K562 (cell line): ENCODE measurements around the gene BACE1. TPM values are rescaled to one million over a fixed set of nuclear protein-coding genes. Genes with fewer than 3 reads are reported as not detected.

ENCODE experiments used
- ATAC-seq: fragments of 200-7000 bp; cut with Tn5 transposase; 3 replicates; pipeline ENCODE4 v1.9.1; 2020; ENCODE audit warnings: moderate library complexity
- BruUV-seq: library from RNA; stranded (reverse); fragments of 400-500 nt; replicated peaks from 2 replicates; lab custom pipeline; 2021; lab: Mats Ljungman, UMichigan
- CTCF ChIA-PET: fragments of 300-600 bp; formaldehyde crosslinking; extraction: SDS; loops from one replicate; lab custom pipeline; 2021; ENCODE audit warnings: low intra/inter-chr PET ratio; lab: Yijun Ruan, JAX
- POLR2A ChIA-PET: fragments of 300-600, 350-650 bp; sonication (Branson Sonifier 250); formaldehyde crosslinking; extraction: SDS; loops from one replicate; lab custom pipeline; 2021; ENCODE audit warnings: antibody characterized with exemption, inconsistent platforms; lab: Yijun Ruan, JAX
- DNase-seq, 4 experiments: peaks; one replicate each; pipeline versions ENCODE4 v3.0.0 to v3.0.0-alpha.2; 2011 to 2018; ENCODE audit warnings: low spot score in 3 of 4, mixed read lengths in 3 of 4; ENCODE audit errors: extremely low read depth in 1 of 4
- FAIRE-seq: peaks from 2 replicates; lab custom pipeline; 2011; peaks lifted over from hg19 to GRCh38; lab: Jason Lieb, UNC
- H2AFZ ChIP-seq: 2 replicates; pipeline ENCODE4 v1.6.0; 2011; ENCODE audit warnings: low read depth, low read length, control low read depth, inconsistent platforms
- H3K27ac ChIP-seq: fragments of 200-600 bp; 3 replicates; pipeline ENCODE4 v1.8.0; 2011; ENCODE audit warnings: low read depth, mild to moderate bottlenecking, control low read depth, inconsistent platforms, low read length, moderate library complexity, mixed read lengths; ENCODE audit errors: extremely low read depth
- H3K27me3 ChIP-seq, 2 experiments: fragments of 300-600 bp in 1 of 2; 2 replicates in 1 of 2; 3 replicates in 1 of 2; pipeline versions ENCODE4 v1.6.0 to v1.8.0; 2011; ENCODE audit warnings: inconsistent platforms in 2 of 2, low read length in 2 of 2, mild to moderate bottlenecking in 1 of 2, mixed read lengths in 1 of 2, moderate library complexity in 1 of 2; ENCODE audit not compliant: control insufficient read depth in 2 of 2, insufficient read depth in 2 of 2
- H3K36me3 ChIP-seq: fragments of 300-600 bp; 3 replicates; pipeline ENCODE4 v1.8.0; 2011; ENCODE audit warnings: mild to moderate bottlenecking, low read length, inconsistent platforms; ENCODE audit not compliant: control insufficient read depth, insufficient read depth
- H3K4me1 ChIP-seq, 2 experiments: fragments of 200-600 bp in 1 of 2; replicated peaks in 1 of 2; 2 replicates in 1 of 2; 3 replicates in 1 of 2; pipeline versions ENCODE4 v1.5.1 to v1.8.0; 2011; ENCODE audit warnings: inconsistent platforms in 2 of 2, low read length in 2 of 2, mild to moderate bottlenecking in 1 of 2, mixed read lengths in 1 of 2, moderate library complexity in 1 of 2; ENCODE audit not compliant: control insufficient read depth in 2 of 2, insufficient read depth in 2 of 2
- H3K4me2 ChIP-seq: 2 replicates; pipeline ENCODE4 v1.6.1; 2011; ENCODE audit warnings: low read length, control low read depth, inconsistent platforms, mixed read lengths; ENCODE audit not compliant: insufficient read depth
- H3K4me3 ChIP-seq: fragments of 200-600 bp; sonication (generic), shearing (Covaris generic); 2 replicates; pipeline ENCODE4 v1.5.1; 2016; ENCODE audit warnings: control low read depth, inconsistent platforms
- H3K79me2 ChIP-seq: fragments of 200-600 bp; 3 replicates; pipeline ENCODE4 v1.8.0; 2011; ENCODE audit warnings: low read length, inconsistent platforms; ENCODE audit not compliant: control insufficient read depth, insufficient read depth
- H3K9ac ChIP-seq, 2 experiments: 2 replicates each; pipeline versions ENCODE4 v1.6.0 to v1.6.1; 2011; ENCODE audit warnings: low read depth in 2 of 2, low read length in 2 of 2, control low read depth in 1 of 2, inconsistent platforms in 1 of 2, mild to moderate bottlenecking in 1 of 2, mixed read lengths in 1 of 2; ENCODE audit not compliant: insufficient read depth in 1 of 2
- H3K9me1 ChIP-seq: one replicate; pipeline ENCODE4 v1.6.0; 2011; ENCODE audit warnings: inconsistent platforms, mild to moderate bottlenecking, low read length, moderate library complexity; ENCODE audit not compliant: control insufficient read depth, insufficient read depth
- H3K9me3 ChIP-seq: replicated peaks from 2 replicates; pipeline ENCODE4 v1.5.1; 2011; ENCODE audit warnings: low read depth, low read length, inconsistent platforms; ENCODE audit not compliant: control insufficient read depth, insufficient read depth
- H4K20me1 ChIP-seq: replicated peaks from 2 replicates; pipeline ENCODE4 v1.6.1; 2011; ENCODE audit warnings: low read length, inconsistent platforms, mixed read lengths; ENCODE audit not compliant: control insufficient read depth, insufficient read depth
- EZH2 ChIP-seq: IDR thresholded peaks from 2 replicates; pipeline ENCODE4 v1.6.1; 2012; ENCODE audit warnings: low read depth, mild to moderate bottlenecking, inconsistent platforms, low read length, borderline replicate concordance
- SMARCC2 ChIP-seq: fragments of 450-650 bp; IDR thresholded peaks from 2 replicates; pipeline ENCODE4 v1.6.1; 2017; ENCODE audit warnings: antibody characterized with exemption, moderate library complexity, mild to moderate bottlenecking, low read depth
- TOE1 ChIP-seq, 2 experiments: fragments of 450-650 bp in 1 of 2; sonication (generic) in 1 of 2; formaldehyde crosslinking in 1 of 2; IDR thresholded peaks; 2 replicates each; pipeline versions ENCODE4 v1.7.1 to v1.8.0; 2016 to 2022; ENCODE audit warnings: borderline replicate concordance in 2 of 2, mild to moderate bottlenecking in 2 of 2, antibody characterized with exemption in 1 of 2, inconsistent platforms in 1 of 2, low read depth in 1 of 2, missing genetic modification reagents in 1 of 2, moderate library complexity in 1 of 2
- ZNF766 ChIP-seq: fragments of 200-800 bp; sonication (Bioruptor generic); conservative IDR thresholded peaks from 2 replicates; pipeline ENCODE4 v1.6.1; 2016; ENCODE audit warnings: missing genetic modification characterization, missing compliant biosample characterization
- WGBS: fragments of 100-300 bp; shearing (Covaris generic); methylation state at CpG from one replicate; pipeline ENCODE4 v1.1.6; 2016; ENCODE audit warnings: low coverage, mixed read lengths; ENCODE audit not compliant: insufficient coverage; ENCODE audit errors: missing lambda C conversion rate; 5-methylcytosine and 5-hydroxymethylcytosine counted together
- in situ Hi-C: fragments of 300-500 bp; cut with MboI; formaldehyde crosslinking; loops from 4 replicates; pipeline ENCODE4 v1.15.0; 2018; ENCODE audit warnings: inconsistent platforms, mixed read lengths
- intact Hi-C: fragments of 100-400 bp; cut with micrococcal nuclease; formaldehyde crosslinking; loops from 2 replicates; pipeline ENCODE4 v1.14.2; 2022
- polyA plus RNA-seq, 8 experiments: library from polyadenylated mRNA; depleted of rRNA in 4 of 8; stranded (reverse) in 5 of 8; unstranded in 3 of 8; fragments of >200 nt; fragmentation: Nextera tagmentation in 2 of 8; fragmentation: Illumina TruSeq in 1 of 8; extraction: Ambion mirVana in 2 of 8; extraction: Trizol in 1 of 8; gene quantifications; 2 replicates each; pipeline versions ENCODE4 v1.2.1 to v1.2.3, GENCODE V29; 2011 to 2014; ENCODE audit warnings: inconsistent platforms in 1 of 8, missing spikeins in 1 of 8
- total RNA-seq, 7 experiments: library from RNA; depleted of rRNA in 6 of 7; stranded (reverse); fragments of >200 nt in 6 of 7; fragmentation: Illumina TruSeq in 2 of 7; extraction: Trizol in 2 of 7; gene quantifications; 2 replicates each; pipeline versions ENCODE4 v1.2.1 to v1.2.3, GENCODE V29; 2011 to 2021; ENCODE audit warnings: low replicate concordance in 1 of 7
- TF ChIP-seq, protein P1 (sequence below): fragments of 250-450 bp; sonication (Bioruptor Pico); IDR thresholded peaks from 2 replicates; pipeline ENCODE4 v1.4.0; 2020; ENCODE audit warnings: mild to moderate bottlenecking, moderate library complexity
- TF ChIP-seq, protein P2 (sequence below): fragments of 250-450 bp; sonication (Bioruptor Pico); IDR thresholded peaks from 2 replicates; pipeline ENCODE4 v1.5.0; 2020; ENCODE audit warnings: mild to moderate bottlenecking, borderline replicate concordance

Gene BACE1
- total and polyA plus RNA-seq, 9 of the 15 experiments (the other 6 are each of a cell fraction or from before 2014, with no cell fraction given) = 0.01 to 0.25 (median 0.16) TPM; not detected in 5

DNA sequence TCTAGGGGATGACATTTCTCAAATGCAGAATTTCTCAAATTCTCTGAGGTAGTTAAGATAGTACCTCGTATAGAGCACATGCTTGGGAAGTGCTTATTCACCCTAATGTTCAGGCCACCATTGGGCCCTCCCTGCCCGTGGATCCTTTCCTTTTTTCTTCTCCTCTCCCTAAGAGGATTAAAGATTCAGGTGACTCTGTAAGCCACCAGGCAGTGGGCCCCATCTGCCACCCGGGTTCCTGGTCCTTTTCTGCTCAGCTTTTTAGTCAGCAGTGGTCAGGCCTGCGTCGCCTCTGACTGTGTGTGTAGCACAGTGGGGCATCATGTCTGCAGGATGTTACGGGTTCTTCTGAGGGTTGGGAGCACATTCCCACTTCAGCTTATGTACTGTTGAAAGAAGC lies 18.8 kb upstream of the BACE1 start:
- 0 out of 3 replicates have a peak, but pooled peaks cover 2% of the 10 kb centered on the region for H3K36me3 ChIP-seq
- H3K27ac ChIP-seq = no peak overlapping the region
- CTCF ChIA-PET = no interaction called here
- no peaks in the 10 kb centered on the region for H3K9me3 ChIP-seq
- no peaks in the 10 kb centered on the region for H3K27me3 ChIP-seq
- no peak overlapping the region for H3K4me3 ChIP-seq
- POLR2A ChIA-PET = interaction anchor here (0.6 to 1.2 kb wide), 3 partner anchors 10 to 122 kb away, joined by 3 read pairs; no protein-coding TSS in a partner anchor
- H3K4me2 ChIP-seq = no peak overlapping the region
- 67% methylated on average over 6 of the region's 6 CpGs for WGBS
- peaks cover 0 to 2% of the 10 kb centered on the region in 2 experiments; a peak in 2 of 5 replicates for H3K4me1 ChIP-seq
- H3K79me2 ChIP-seq = no peaks in the 10 kb centered on the region
- H2AFZ ChIP-seq = no peak overlapping the region
- BruUV-seq = no TSS peak
- intact Hi-C loops = no loop called here
- DNase-seq (no peak), FAIRE-seq (peak; percentile 55), ATAC-seq (no peak)
- H4K20me1 ChIP-seq = 0 out of 2 replicates have a peak, but pooled peaks cover 3% of the 10 kb centered on the region
- H3K9ac ChIP-seq = peak overlapping the region in 1 of 2 experiments; percentile 21; a peak in 1 of 4 replicates
- in situ Hi-C loops = no loop called here
- H3K9me1 ChIP-seq = no peaks in the 10 kb centered on the region
- TF ChIP-seq ZNF766 (CRISPR knock-in tag) (no peak), TOE1 (IDR thresholded peaks at IDR 0.05; ENCODE audit: borderline replicate concordance) (no peak), TOE1 (CRISPR knock-in tag; IDR thresholded peaks at IDR 0.05; ENCODE audit: borderline replicate concordance, low read depth) (no peak), EZH2 (no peak), SMARCC2 (no peak)
- TF ChIP-seq, protein P1, sequence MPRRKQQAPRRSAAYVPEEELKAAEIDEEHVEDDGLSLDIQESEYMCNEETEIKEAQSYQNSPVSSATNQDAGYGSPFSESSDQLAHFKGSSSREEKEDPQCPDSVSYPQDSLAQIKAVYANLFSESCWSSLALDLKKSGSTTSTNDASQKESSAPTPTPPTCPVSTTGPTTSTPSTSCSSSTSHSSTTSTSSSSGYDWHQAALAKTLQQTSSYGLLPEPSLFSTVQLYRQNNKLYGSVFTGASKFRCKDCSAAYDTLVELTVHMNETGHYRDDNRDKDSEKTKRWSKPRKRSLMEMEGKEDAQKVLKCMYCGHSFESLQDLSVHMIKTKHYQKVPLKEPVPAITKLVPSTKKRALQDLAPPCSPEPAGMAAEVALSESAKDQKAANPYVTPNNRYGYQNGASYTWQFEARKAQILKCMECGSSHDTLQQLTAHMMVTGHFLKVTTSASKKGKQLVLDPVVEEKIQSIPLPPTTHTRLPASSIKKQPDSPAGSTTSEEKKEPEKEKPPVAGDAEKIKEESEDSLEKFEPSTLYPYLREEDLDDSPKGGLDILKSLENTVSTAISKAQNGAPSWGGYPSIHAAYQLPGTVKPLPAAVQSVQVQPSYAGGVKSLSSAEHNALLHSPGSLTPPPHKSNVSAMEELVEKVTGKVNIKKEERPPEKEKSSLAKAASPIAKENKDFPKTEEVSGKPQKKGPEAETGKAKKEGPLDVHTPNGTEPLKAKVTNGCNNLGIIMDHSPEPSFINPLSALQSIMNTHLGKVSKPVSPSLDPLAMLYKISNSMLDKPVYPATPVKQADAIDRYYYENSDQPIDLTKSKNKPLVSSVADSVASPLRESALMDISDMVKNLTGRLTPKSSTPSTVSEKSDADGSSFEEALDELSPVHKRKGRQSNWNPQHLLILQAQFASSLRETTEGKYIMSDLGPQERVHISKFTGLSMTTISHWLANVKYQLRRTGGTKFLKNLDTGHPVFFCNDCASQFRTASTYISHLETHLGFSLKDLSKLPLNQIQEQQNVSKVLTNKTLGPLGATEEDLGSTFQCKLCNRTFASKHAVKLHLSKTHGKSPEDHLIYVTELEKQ (CRISPR knock-in tag) = no peak
- TF ChIP-seq, protein P2, sequence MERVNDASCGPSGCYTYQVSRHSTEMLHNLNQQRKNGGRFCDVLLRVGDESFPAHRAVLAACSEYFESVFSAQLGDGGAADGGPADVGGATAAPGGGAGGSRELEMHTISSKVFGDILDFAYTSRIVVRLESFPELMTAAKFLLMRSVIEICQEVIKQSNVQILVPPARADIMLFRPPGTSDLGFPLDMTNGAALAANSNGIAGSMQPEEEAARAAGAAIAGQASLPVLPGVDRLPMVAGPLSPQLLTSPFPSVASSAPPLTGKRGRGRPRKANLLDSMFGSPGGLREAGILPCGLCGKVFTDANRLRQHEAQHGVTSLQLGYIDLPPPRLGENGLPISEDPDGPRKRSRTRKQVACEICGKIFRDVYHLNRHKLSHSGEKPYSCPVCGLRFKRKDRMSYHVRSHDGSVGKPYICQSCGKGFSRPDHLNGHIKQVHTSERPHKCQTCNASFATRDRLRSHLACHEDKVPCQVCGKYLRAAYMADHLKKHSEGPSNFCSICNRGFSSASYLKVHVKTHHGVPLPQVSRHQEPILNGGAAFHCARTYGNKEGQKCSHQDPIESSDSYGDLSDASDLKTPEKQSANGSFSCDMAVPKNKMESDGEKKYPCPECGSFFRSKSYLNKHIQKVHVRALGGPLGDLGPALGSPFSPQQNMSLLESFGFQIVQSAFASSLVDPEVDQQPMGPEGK (CRISPR knock-in tag) = no peak
